A673 (cell line): ENCODE results near the gene ZNF473.

Source experiments
- CTCF ChIP-seq: fragments of 300-800, 200-600 bp; sonication (generic); conservative IDR thresholded peaks from 2 replicates; pipeline ENCODE4 v1.5.1; 2017; ENCODE audit warnings: low read depth, mild to moderate bottlenecking, antibody characterized with exemption, low read length, moderate library complexity, mixed read lengths
- EZH2 ChIP-seq: fragments of 200-600 bp; sonication (generic); IDR thresholded peaks from 2 replicates; pipeline ENCODE4 v1.6.1; 2017; ENCODE audit warnings: borderline replicate concordance, low read depth, mild to moderate bottlenecking, mixed read lengths, antibody characterized with exemption, low read length; ENCODE audit not compliant: poor library complexity, severe bottlenecking

- TF ChIP-seq CTCF (no peak), EZH2 (no peak)
These were observed 40.1 kb downstream of the ZNF473 start for GRCh38 chr19:50065938-50066337.
